ENCODE results near the gene FBXL12.
"Not testable (repeated sequence)": the region's sequence is repeated elsewhere in the genome, so short reads cannot be mapped to it uniquely, and the experiment has no call there.

FBXL12 gene

GRCh38 chr19:9792206-9793070 is 26.4 kb downstream of the FBXL12 start:
- peak; percentile 91 for DNase-seq (ENCODE audit: low spot score)

GRCh38 chr19:9791552-9792205 is 27.2 kb downstream of the FBXL12 start:
- DNase-seq (ENCODE audit: low spot score) = peak; percentile 94

GRCh38 chr19:9791073-9791367 is 27.9 kb downstream of the FBXL12 start:
- DNase-seq (ENCODE audit: low spot score) = not testable (repeated sequence)

DNA sequence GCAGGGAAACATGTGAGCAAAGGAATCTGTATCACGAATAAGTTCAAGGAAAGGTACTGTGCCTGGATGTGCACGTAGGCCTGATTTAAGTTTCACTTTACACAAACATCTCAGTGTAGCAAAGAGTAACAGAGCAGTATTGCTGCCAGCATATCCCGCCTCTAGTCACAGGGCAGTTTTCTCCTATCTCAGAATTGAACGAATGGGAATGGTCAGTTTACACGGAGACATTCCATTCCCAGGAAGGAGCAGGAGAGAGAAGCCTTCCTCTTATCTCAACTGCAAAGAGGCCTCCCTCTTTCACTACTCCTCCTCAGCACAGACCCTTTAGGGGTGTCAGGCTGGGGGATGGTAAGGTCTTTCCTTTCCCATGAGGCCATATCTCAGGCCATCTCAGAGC is 29.3 kb downstream of the FBXL12 start:
- DNase-seq (ENCODE audit: low spot score) = not testable (repeated sequence)

DNA sequence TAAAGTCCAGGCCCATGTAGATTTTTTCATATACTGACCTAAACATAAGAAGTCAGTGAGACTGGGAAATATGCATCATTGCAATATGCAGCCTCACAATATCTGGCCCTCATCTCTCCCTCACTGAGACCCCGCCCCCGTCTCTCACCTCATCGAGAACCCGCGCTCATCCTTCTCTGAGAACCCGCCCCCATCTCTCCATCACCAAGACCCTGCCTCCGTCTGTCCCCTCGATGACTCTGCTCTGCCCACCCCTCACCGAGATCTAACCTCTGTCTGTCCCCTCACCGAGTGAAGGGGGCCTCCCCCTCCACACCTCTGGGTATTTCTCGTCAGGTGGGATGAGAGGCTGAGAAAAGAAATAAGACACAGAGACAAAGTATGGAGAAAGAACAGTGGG is 29.8 kb downstream of the FBXL12 start:
- DNase-seq (ENCODE audit: low spot score) = no peak

DNA sequence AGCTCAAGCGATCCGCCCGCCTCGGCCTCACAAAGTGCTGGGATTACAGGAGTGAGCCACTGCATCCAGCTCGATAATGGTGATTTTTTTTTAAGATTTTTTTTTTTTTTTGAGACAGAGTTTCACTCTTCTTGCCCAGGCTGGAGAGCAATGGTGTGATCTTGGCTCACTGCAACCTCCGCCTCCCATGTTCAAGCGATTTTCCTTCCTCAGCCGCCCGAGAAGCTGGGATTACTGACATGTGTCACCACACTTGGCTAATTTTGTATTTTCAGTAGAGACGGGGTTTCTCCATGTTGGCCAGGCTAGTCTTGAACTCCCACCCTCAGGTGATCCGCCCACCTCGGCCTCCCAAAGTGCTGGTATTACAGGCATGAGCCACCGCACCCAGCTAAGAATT is 30.3 kb downstream of the FBXL12 start:
- DNase-seq (ENCODE audit: low spot score) = not testable (repeated sequence)

- no peak for DNase-seq (ENCODE audit: low spot score)
These were observed 32.1 kb downstream of the FBXL12 start for GRCh38 chr19:9786819-9787218.

DNA sequence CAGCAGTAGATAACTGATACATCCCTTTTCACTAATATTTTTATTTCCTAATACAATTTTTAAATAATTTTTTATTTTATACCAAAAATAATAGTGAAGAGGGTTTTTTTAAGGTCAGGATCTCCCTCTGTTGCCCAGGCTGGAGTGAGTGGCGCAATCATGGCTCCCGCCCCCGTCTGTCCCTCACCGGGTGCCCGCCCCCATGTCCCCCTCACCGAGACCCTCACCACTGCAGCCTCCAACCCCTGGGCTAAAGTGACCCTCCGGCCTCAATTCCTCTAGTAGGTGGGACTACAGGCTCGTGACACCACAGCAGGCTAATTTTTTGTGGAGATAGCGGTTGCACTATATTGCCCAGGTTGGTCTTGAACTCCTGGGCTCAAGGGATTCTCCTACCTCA is 32.5 kb downstream of the FBXL12 start:
- no peak for DNase-seq (ENCODE audit: low spot score)

DNA sequence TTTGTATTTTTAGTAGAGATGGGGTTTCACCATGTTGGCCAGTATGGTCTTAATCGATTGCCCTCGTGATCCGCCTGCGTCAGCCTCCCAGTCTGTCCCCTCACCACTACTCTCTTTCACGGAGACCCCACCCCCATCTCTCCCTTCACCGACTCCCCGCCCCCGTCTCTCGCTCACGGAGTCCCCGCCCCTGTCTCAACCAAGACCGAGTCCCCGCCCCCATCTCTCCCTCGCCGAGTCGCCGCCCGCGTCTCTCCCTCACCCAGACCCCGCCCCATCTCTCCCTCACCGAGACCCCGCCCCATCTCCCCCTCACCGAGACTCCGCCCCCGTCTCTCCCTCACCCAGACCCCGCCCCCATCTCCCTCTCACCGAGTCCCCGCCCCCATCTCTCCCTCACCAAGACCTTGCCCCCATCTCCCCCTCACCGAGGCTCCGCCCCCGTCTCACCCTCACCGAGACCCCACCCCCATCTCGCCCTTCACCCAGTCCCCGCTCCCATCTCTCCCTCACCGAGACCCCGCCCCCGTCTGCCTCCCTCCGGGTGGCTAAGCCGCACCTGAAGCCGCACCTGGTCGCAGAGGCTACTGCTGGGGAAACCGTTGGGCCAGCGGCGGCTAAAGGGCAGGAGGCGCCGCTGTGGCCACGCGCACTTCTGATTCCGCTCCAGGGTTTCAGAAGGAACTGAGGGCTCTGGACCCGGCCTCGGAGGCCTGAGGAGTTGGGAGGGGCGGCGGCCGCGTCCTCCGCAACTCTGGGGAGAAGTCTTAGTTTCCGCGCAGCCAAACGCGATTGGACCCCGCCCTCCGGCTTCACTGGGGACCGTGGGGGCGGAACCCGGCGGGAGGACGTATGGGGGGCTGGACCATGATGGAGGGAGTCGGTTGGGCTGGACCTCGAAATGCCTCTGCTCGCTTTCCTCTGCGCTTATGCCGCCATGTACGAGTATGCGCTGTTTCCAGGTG is 33.2 kb downstream of the FBXL12 start:
- peak; percentile 94 for DNase-seq (ENCODE audit: low spot score)

GRCh38 chr19:9784163-9784496 is 34.7 kb downstream of the FBXL12 start:
- DNase-seq (ENCODE audit: low spot score) = not testable (repeated sequence)

DNA sequence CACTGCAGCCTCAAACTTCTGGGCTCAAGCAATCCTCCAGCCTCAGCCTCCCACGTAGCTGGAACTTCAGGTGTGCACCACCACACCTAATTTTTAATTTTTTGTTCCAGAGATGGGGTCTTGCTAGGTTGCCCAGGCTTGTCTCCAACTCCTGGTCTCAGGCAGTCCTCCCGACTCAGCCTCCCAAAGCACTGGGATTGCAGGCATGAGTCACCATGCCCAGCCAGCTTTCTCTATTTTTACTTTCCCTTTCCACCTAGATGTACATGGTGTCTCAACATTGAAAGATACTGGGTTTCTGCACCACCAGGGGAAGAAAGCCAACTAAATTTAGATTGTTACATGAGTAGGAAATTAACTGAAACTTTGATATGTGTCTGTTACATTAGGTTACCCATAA is 36.5 kb downstream of the FBXL12 start:
- DNase-seq (ENCODE audit: low spot score) = no peak

GRCh38 chr19:9768175-9769112 is 50.4 kb downstream of the FBXL12 start, which contains the start of gene ZNF846:
ZNF846 (minus strand) TSS chr19:9768738; CDS start chr19:9764950, 3,788 bp downstream.
- DNase-seq (ENCODE audit: low spot score) = peak; percentile 94

All from CD4-positive, alpha-beta T cell treated with Interleukin-2 at 100 ng/mL for 4 hours (primary cell).